B cell (primary cell): Measurements from ENCODE around the gene PRKX. TPM values are rescaled to one million over a fixed set of nuclear protein-coding genes. Genes with fewer than 3 reads are reported as not detected.
"Not testable (repeated sequence)": the region's sequence is repeated elsewhere in the genome, so short reads cannot be mapped to it uniquely, and the experiment has no call there.

Source experiments
- ATAC-seq: fragments of 200-7000 bp; cut with Tn5 transposase; one replicate; pipeline ENCODE4 v1.10.0; 2021; ENCODE audit warnings: low read depth, mild to moderate bottlenecking, moderate number of reproducible peaks, moderate library complexity
- CTCF ChIA-PET: fragments of 350-600 bp; sonication (Branson Sonifier 250); formaldehyde crosslinking; loops from one replicate; lab custom pipeline; 2021; ENCODE audit warnings: antibody characterized with exemption, inconsistent platforms; lab: Charles Lee
- POLR2A ChIA-PET: fragments of 350-600 bp; sonication (Branson Sonifier 250); formaldehyde crosslinking; loops from one replicate; lab custom pipeline; 2021; ENCODE audit warnings: antibody characterized with exemption; lab: Charles Lee
- DNase-seq: peaks from one replicate; pipeline ENCODE4 v3.0.0; 2013
- H2AFZ ChIP-seq: 2 replicates; pipeline ENCODE4 v1.6.1; 2012; ENCODE audit warnings: mild to moderate bottlenecking, low read depth, low read length; ENCODE audit not compliant: insufficient read depth, poor library complexity, severe bottlenecking
- H3K27ac ChIP-seq, 2 donors: 1 replicate in 1 of 2; 2 replicates in 1 of 2; pipeline ENCODE4 v1.5.1; 2012 to 2013; ENCODE audit warnings: low read length in 2 of 2, mild to moderate bottlenecking in 2 of 2, moderate library complexity in 1 of 2
- H3K27me3 ChIP-seq, 4 experiments: fragments of 200-600 bp in 1 of 4; sonication (generic) in 1 of 4; replicated peaks in 1 of 4; 1 replicate in 2 of 4; 2 replicates in 2 of 4; pipeline versions ENCODE4 v1.6.1 to v1.7.0; 2013 to 2016; ENCODE audit warnings: low read length in 3 of 4, mild to moderate bottlenecking in 2 of 4, mixed read lengths in 1 of 4, moderate library complexity in 1 of 4; ENCODE audit not compliant: insufficient read depth in 4 of 4, control insufficient read depth in 3 of 4; ENCODE audit errors: control extremely low read depth in 1 of 4
- H3K36me3 ChIP-seq, 2 experiments: replicated peaks in 1 of 2; 1 replicate in 1 of 2; 2 replicates in 1 of 2; pipeline versions ENCODE4 v1.6.1 to v1.7.1; 2013; ENCODE audit warnings: low read length in 1 of 2; ENCODE audit not compliant: insufficient read depth in 2 of 2, control insufficient read depth in 1 of 2; ENCODE audit errors: control extremely low read depth in 1 of 2, extremely low read depth in 1 of 2
- H3K4me1 ChIP-seq, 2 donors: fragments of 200-600 bp in 1 of 2; sonication (generic) in 1 of 2; 1 replicate in 1 of 2; 2 replicates in 1 of 2; pipeline versions ENCODE4 v1.5.1 to v1.6.1; 2013 to 2017; ENCODE audit warnings: low read length in 2 of 2; ENCODE audit not compliant: control insufficient read depth in 2 of 2, insufficient read depth in 2 of 2
- H3K4me2 ChIP-seq: replicated peaks from 2 replicates; pipeline ENCODE3; 2012; ENCODE audit warnings: mild to moderate bottlenecking, low read depth, low read length; ENCODE audit not compliant: poor library complexity, severe bottlenecking
- H3K4me3 ChIP-seq, 5 experiments: fragments of 200-600 bp in 1 of 5; sonication (generic) in 1 of 5; 1 replicate in 3 of 5; 2 replicates in 2 of 5; pipeline versions ENCODE4 v1.5.1 to v1.7.0; 2011 to 2016; ENCODE audit warnings: low read length in 4 of 5, mild to moderate bottlenecking in 4 of 5, low read depth in 2 of 5, control low read depth in 1 of 5, moderate library complexity in 1 of 5; ENCODE audit not compliant: insufficient read depth in 1 of 5; ENCODE audit errors: control extremely low read depth in 1 of 5, extremely low read depth in 1 of 5
- H3K79me2 ChIP-seq: fragments of 200-600 bp; sonication (generic); one replicate; pipeline ENCODE4 v1.6.0; 2016; ENCODE audit warnings: low read length; ENCODE audit not compliant: control insufficient read depth, insufficient read depth
- H3K9ac ChIP-seq: fragments of 200-600 bp; sonication (generic); 2 replicates; pipeline ENCODE4 v1.6.1; 2017; ENCODE audit warnings: mild to moderate bottlenecking, low read length, moderate library complexity
- H3K9me3 ChIP-seq, 3 donors: one replicate each; pipeline versions ENCODE4 v1.6.1 to v1.7.1; 2013; ENCODE audit warnings: low read length in 2 of 3; ENCODE audit not compliant: control insufficient read depth in 2 of 3, insufficient read depth in 1 of 3; ENCODE audit errors: control extremely low read depth in 1 of 3
- H4K20me1 ChIP-seq: 2 replicates; pipeline ENCODE4 v1.6.0; 2012; ENCODE audit warnings: mild to moderate bottlenecking, low read length; ENCODE audit not compliant: insufficient read depth, control insufficient read depth, poor library complexity, severe bottlenecking
- H3K27ac Mint-ChIP-seq: one replicate; pipeline ENCODE4 v1.8.0; 2021; ENCODE audit warnings: mixed read lengths
- H3K27me3 Mint-ChIP-seq: one replicate; pipeline ENCODE4 v1.8.0; 2021; ENCODE audit warnings: mixed read lengths
- H3K4me1 Mint-ChIP-seq: one replicate; pipeline ENCODE4 v1.8.0; 2021; ENCODE audit warnings: mixed read lengths
- H3K4me3 Mint-ChIP-seq: one replicate; pipeline ENCODE4 v1.8.0; 2021; ENCODE audit warnings: mixed read lengths
- H3K9me3 Mint-ChIP-seq: one replicate; pipeline ENCODE4 v1.8.0; 2022; ENCODE audit warnings: mixed read lengths; ENCODE audit not compliant: insufficient read depth
- EZH2 ChIP-seq: IDR thresholded peaks from 2 replicates; pipeline ENCODE4 v1.6.1; 2012; ENCODE audit warnings: borderline replicate concordance, low read depth, mild to moderate bottlenecking, moderate library complexity, low read length; ENCODE audit not compliant: insufficient read depth, poor library complexity, severe bottlenecking
- WGBS: methylation state at CpG from one replicate; pipeline ENCODE4 v1.1.5; 2013; ENCODE audit warnings: missing lambda C conversion rate; ENCODE audit not compliant: insufficient coverage; 5-methylcytosine and 5-hydroxymethylcytosine counted together
- intact Hi-C: fragments of 100-400 bp; cut with micrococcal nuclease; formaldehyde crosslinking; loops from one replicate; pipeline ENCODE4 v1.10.0; 2022
- polyA plus RNA-seq: library from polyadenylated mRNA; depleted of rRNA; stranded (reverse); fragments of >200 nt; gene quantifications from 2 replicates; pipeline ENCODE4 v1.2.3, GENCODE V29; 2012
- small RNA-seq: library from RNA; depleted of rRNA; stranded (forward); fragments of <200 nt; gene quantifications from one replicate; pipeline ENCODE3, GENCODE V24; 2012; ENCODE audit warnings: low replicate concordance, low read depth; ENCODE audit not compliant: insufficient read length
- total RNA-seq, 2 donors: library from RNA; stranded (reverse); fragments of 120-200 nt in 1 of 2; gene quantifications; 1 replicate in 1 of 2; 2 replicates in 1 of 2; pipeline versions ENCODE4 v1.2.3 to v1.2.4, GENCODE V29; 2013 to 2022
- TF ChIP-seq, protein P1 (sequence below): fragments of 200-600 bp; IDR thresholded peaks from one replicate; pipeline ENCODE4 v1.8.0; 2022; ENCODE audit warnings: antibody characterized with exemption, mild to moderate bottlenecking

Gene PRKX
- total and polyA plus RNA-seq, 2 donors (not counting 1 experiment from before 2014, with no cell fraction given): 26.2 to 52.5 TPM

DNA sequence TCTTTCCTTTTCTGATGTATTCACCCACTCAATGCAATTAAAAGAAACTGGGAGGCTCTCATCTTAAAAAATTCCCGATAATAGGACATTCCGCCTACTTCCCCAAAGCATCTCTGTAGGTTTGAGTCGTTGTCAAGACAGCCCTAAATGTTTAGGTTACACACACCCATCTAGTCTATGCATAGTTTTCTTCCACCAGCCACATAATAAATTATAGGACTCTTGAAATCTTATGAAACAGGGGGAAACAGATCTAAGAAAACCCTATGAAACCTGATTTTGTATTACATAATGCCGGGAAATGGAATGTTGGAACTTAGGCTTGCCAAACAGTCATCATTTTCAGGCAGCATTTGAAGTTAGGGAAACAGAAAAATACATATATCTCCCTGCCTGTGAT is 150.0 kb downstream of the PRKX start:
- H3K9me3 Mint-ChIP-seq: no peaks in the 10 kb centered on the region
- no peak overlapping the region for H3K4me2 ChIP-seq
- no peaks in the 10 kb centered on the region for H3K9me3 ChIP-seq
- H3K27ac ChIP-seq: no peak overlapping the region
- no CpG with 5 or more reads among the region's 4 CpGs for WGBS
- H4K20me1 ChIP-seq: no peaks in the 10 kb centered on the region
- intact Hi-C loops: no loop called here
- H3K9ac ChIP-seq: no peak overlapping the region
- no peak overlapping the region for H3K27ac Mint-ChIP-seq
- ChIA-PET POLR2A (no interaction called here), CTCF (no interaction called here)
- no peaks in the 10 kb centered on the region for H3K27me3 Mint-ChIP-seq
- H3K4me1 ChIP-seq: no peaks in the 10 kb centered on the region
- ATAC-seq (no peak), DNase-seq (no peak)
- H3K4me3 ChIP-seq: no peak overlapping the region
- no peaks in the 10 kb centered on the region for H3K79me2 ChIP-seq
- H2AFZ ChIP-seq: no peak overlapping the region
- no peak for TF ChIP-seq EZH2
- TF ChIP-seq, protein P1, sequence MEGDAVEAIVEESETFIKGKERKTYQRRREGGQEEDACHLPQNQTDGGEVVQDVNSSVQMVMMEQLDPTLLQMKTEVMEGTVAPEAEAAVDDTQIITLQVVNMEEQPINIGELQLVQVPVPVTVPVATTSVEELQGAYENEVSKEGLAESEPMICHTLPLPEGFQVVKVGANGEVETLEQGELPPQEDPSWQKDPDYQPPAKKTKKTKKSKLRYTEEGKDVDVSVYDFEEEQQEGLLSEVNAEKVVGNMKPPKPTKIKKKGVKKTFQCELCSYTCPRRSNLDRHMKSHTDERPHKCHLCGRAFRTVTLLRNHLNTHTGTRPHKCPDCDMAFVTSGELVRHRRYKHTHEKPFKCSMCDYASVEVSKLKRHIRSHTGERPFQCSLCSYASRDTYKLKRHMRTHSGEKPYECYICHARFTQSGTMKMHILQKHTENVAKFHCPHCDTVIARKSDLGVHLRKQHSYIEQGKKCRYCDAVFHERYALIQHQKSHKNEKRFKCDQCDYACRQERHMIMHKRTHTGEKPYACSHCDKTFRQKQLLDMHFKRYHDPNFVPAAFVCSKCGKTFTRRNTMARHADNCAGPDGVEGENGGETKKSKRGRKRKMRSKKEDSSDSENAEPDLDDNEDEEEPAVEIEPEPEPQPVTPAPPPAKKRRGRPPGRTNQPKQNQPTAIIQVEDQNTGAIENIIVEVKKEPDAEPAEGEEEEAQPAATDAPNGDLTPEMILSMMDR: no peak
- H3K4me3 Mint-ChIP-seq: no peak overlapping the region
- no peaks in the 10 kb centered on the region for H3K4me1 Mint-ChIP-seq
- no peaks in the 10 kb centered on the region for H3K36me3 ChIP-seq
- H3K27me3 ChIP-seq: no peaks in the 10 kb centered on the region

DNA sequence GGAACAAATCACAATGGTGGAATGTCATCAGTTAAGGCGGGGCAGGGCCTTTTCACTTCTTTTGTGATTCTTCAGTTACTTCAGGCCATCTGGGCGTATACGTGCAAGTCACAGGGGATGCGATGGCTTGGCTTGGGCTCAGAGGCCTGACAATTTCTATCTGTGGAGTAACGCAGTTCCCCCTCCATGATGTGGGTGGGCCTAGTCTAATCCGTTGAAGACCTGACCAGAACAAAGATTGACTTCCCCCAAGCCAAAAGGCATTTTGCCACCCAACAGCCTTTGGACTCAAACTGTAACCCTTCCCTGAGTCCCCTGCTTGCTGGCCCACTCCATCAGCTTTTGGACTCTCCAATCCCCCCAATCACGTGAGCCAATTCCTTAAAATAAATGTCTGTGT is 153.4 kb downstream of the PRKX start:
- H3K27me3 Mint-ChIP-seq, H3K4me1 ChIP-seq, H3K27me3 ChIP-seq, H3K9ac ChIP-seq, H3K79me2 ChIP-seq, H3K4me2 ChIP-seq, H3K27ac ChIP-seq, ATAC-seq, H3K4me3 ChIP-seq, H3K9me3 ChIP-seq, H2AFZ ChIP-seq, POLR2A ChIA-PET, H3K4me1 Mint-ChIP-seq, DNase-seq, H3K9me3 Mint-ChIP-seq, H3K36me3 ChIP-seq, CTCF ChIA-PET, H3K4me3 Mint-ChIP-seq, intact Hi-C loops, H3K27ac Mint-ChIP-seq, H4K20me1 ChIP-seq: not testable (repeated sequence)
- WGBS: 100% methylated on average over 3 of the region's 7 CpGs

Small RNA genes within 50 kb of the gene (small RNA-seq; reads per million reads assigned to genes)
- not detected for gene RF00019
- gene RNU6-114P: not detected
